H1 (cell line): ENCODE results near the gene PHC2. TPM values are rescaled to one million over a fixed set of nuclear protein-coding genes. Genes with fewer than 3 reads are reported as not detected.

Source experiments
- CTCF ChIA-PET: fragments of 300-600 bp; sonication (Branson Sonifier 250); formaldehyde crosslinking; loops from one replicate; lab custom pipeline; 2021; ENCODE audit not compliant: partially characterized antibody; lab: Charles Lee
- POLR2A ChIA-PET: fragments of 300-600 bp; sonication (Branson Sonifier 250); formaldehyde crosslinking; loops from one replicate; lab custom pipeline; 2021; ENCODE audit warnings: inconsistent platforms; ENCODE audit not compliant: partially characterized antibody; lab: Charles Lee
- DNase-seq, 2 experiments: peaks; one replicate each; pipeline versions ENCODE4 v3.0.0 to v3.0.0-alpha.2; 2010 to 2022; ENCODE audit warnings: low spot score in 2 of 2, low read depth in 1 of 2, mixed read lengths in 1 of 2
- FAIRE-seq: peaks from 2 replicates; lab custom pipeline; 2011; peaks lifted over from hg19 to GRCh38; lab: Jason Lieb, UNC
- H2AFZ ChIP-seq: 2 replicates; pipeline ENCODE4 v1.8.1; 2012; ENCODE audit warnings: low read length, inconsistent platforms
- H2AK5ac ChIP-seq: 2 replicates; pipeline ENCODE4 v1.6.1; 2013; ENCODE audit warnings: low read depth, low read length
- H2BK120ac ChIP-seq: replicated peaks from 2 replicates; pipeline ENCODE3; 2013; ENCODE audit warnings: low read depth, low read length, inconsistent platforms
- H2BK12ac ChIP-seq: 2 replicates; pipeline ENCODE4 v1.6.1; 2013; ENCODE audit warnings: low read depth, low read length
- H2BK15ac ChIP-seq: 2 replicates; pipeline ENCODE4 v1.6.1; 2013; ENCODE audit warnings: low read length
- H2BK20ac ChIP-seq: 2 replicates; pipeline ENCODE4 v1.6.1; 2013; ENCODE audit warnings: low read length
- H2BK5ac ChIP-seq: 2 replicates; pipeline ENCODE4 v1.6.1; 2013; ENCODE audit warnings: low read depth, low read length
- H3K14ac ChIP-seq: 2 replicates; pipeline ENCODE4 v1.6.1; 2013; ENCODE audit warnings: inconsistent platforms; ENCODE audit not compliant: insufficient read length
- H3K18ac ChIP-seq: 2 replicates; pipeline ENCODE4 v1.6.1; 2013; ENCODE audit warnings: low read length; ENCODE audit errors: extremely low read depth
- H3K23ac ChIP-seq: 2 replicates; pipeline ENCODE4 v1.6.1; 2013; ENCODE audit warnings: inconsistent platforms; ENCODE audit not compliant: insufficient read length
- H3K23me2 ChIP-seq: 2 replicates; pipeline ENCODE4 v1.6.1; 2013; ENCODE audit warnings: low read depth, low read length
- H3K27ac ChIP-seq: 2 replicates; pipeline ENCODE4 v1.6.1; 2011; ENCODE audit warnings: low read depth, low read length, inconsistent platforms
- H3K27me3 ChIP-seq, 4 experiments: replicated peaks in 1 of 4; 1 replicate in 1 of 4; 2 replicates in 3 of 4; pipeline versions ENCODE4 v1.6.1 to v1.8.1; 2011 to 2013; ENCODE audit warnings: low read length in 3 of 4, mild to moderate bottlenecking in 3 of 4, inconsistent platforms in 2 of 4, mixed read lengths in 2 of 4, moderate library complexity in 1 of 4; ENCODE audit not compliant: control insufficient read depth in 3 of 4, insufficient read depth in 3 of 4; ENCODE audit errors: extremely low read depth in 1 of 4
- H3K36me3 ChIP-seq, 4 experiments: 2 replicates each; pipeline versions ENCODE4 v1.6.1 to v1.8.1; 2011 to 2013; ENCODE audit warnings: mild to moderate bottlenecking in 4 of 4, low read length in 3 of 4, moderate library complexity in 2 of 4, control low read depth in 1 of 4, inconsistent platforms in 1 of 4; ENCODE audit not compliant: insufficient read depth in 4 of 4, control insufficient read depth in 2 of 4
- H3K4ac ChIP-seq: replicated peaks from 2 replicates; pipeline ENCODE3; 2013; ENCODE audit warnings: low read length, low read depth, mixed read lengths, inconsistent platforms; ENCODE audit not compliant: insufficient read length
- H3K4me1 ChIP-seq, 4 experiments: replicated peaks in 1 of 4; 1 replicate in 1 of 4; 2 replicates in 3 of 4; pipeline versions ENCODE4 v1.6.1 to v1.8.1; 2011 to 2013; ENCODE audit warnings: low read length in 3 of 4, inconsistent platforms in 2 of 4, mixed read lengths in 1 of 4; ENCODE audit not compliant: insufficient read depth in 4 of 4, control insufficient read depth in 3 of 4
- H3K4me2 ChIP-seq, 2 experiments: 2 replicates each; pipeline versions ENCODE4 v1.6.1 to v1.8.1; 2011 to 2013; ENCODE audit warnings: low read depth in 2 of 2, low read length in 2 of 2, control low read depth in 1 of 2, inconsistent platforms in 1 of 2, mild to moderate bottlenecking in 1 of 2; ENCODE audit not compliant: insufficient read depth in 1 of 2
- H3K4me3 ChIP-seq, 4 experiments: fragments of 200-600, 300-600 bp in 1 of 4; sonication (generic), shearing (Covaris generic), sonication (Bioruptor Twin) in 1 of 4; 2 replicates each; pipeline versions ENCODE4 v1.5.1 to v1.8.1; 2011 to 2016; ENCODE audit warnings: low read length in 4 of 4, low read depth in 3 of 4, control low read depth in 2 of 4, inconsistent platforms in 2 of 4, mild to moderate bottlenecking in 2 of 4, mixed read lengths in 1 of 4, moderate library complexity in 1 of 4; ENCODE audit not compliant: insufficient read depth in 2 of 4; ENCODE audit errors: extremely low read depth in 1 of 4
- H3K56ac ChIP-seq: replicated peaks from 2 replicates; pipeline ENCODE3; 2013; ENCODE audit warnings: low read depth, mild to moderate bottlenecking, mixed read lengths, low read length, inconsistent platforms; ENCODE audit not compliant: insufficient read length
- H3K79me1 ChIP-seq: 2 replicates; pipeline ENCODE4 v1.6.1; 2013; ENCODE audit warnings: low read depth, low read length, control low read depth
- H3K79me2 ChIP-seq, 2 experiments: 2 replicates each; pipeline versions ENCODE4 v1.6.1 to v1.8.1; 2012 to 2013; ENCODE audit warnings: low read length in 2 of 2, mild to moderate bottlenecking in 2 of 2, inconsistent platforms in 1 of 2; ENCODE audit not compliant: insufficient read depth in 2 of 2, control insufficient read depth in 1 of 2
- H3K9ac ChIP-seq, 4 experiments: replicated peaks in 1 of 4; 1 replicate in 1 of 4; 2 replicates in 3 of 4; pipeline versions ENCODE4 v1.6.1 to v1.8.1; 2011 to 2013; ENCODE audit warnings: low read depth in 3 of 4, low read length in 3 of 4, control low read depth in 2 of 4, mild to moderate bottlenecking in 2 of 4, moderate library complexity in 2 of 4, inconsistent platforms in 1 of 4; ENCODE audit errors: extremely low read depth in 1 of 4
- H3K9me3 ChIP-seq, 2 experiments: 2 replicates each; pipeline versions ENCODE4 v1.6.1 to v1.8.1; 2012 to 2013; ENCODE audit warnings: mild to moderate bottlenecking in 2 of 2, moderate library complexity in 2 of 2, control low read depth in 1 of 2, inconsistent platforms in 1 of 2, low read depth in 1 of 2, low read length in 1 of 2, mixed read lengths in 1 of 2; ENCODE audit not compliant: insufficient read depth in 2 of 2
- H4K20me1 ChIP-seq, 2 experiments: replicated peaks in 1 of 2; 2 replicates each; pipeline versions ENCODE3 to v1.8.1; 2011 to 2013; ENCODE audit warnings: inconsistent platforms in 2 of 2, low read length in 2 of 2, mild to moderate bottlenecking in 1 of 2; ENCODE audit not compliant: insufficient read depth in 2 of 2, control insufficient read depth in 1 of 2
- H4K5ac ChIP-seq: 2 replicates; pipeline ENCODE4 v1.6.1; 2013; ENCODE audit warnings: low read length, low read depth, mixed read lengths, inconsistent platforms; ENCODE audit not compliant: insufficient read length
- H4K8ac ChIP-seq: 2 replicates; pipeline ENCODE4 v1.8.0; 2013; ENCODE audit warnings: mild to moderate bottlenecking, moderate library complexity, low read length, inconsistent platforms; ENCODE audit not compliant: insufficient read depth; ENCODE audit errors: extremely low read depth
- H4K91ac ChIP-seq: replicated peaks from 2 replicates; pipeline ENCODE3; 2013; ENCODE audit warnings: low read length, mixed read lengths, inconsistent platforms; ENCODE audit not compliant: insufficient read length
- BRCA1 ChIP-seq: IDR thresholded peaks from 2 replicates; pipeline ENCODE4 v1.6.1; 2012; ENCODE audit warnings: low read depth, low read length, improper control_type of control experiment
- CEBPB ChIP-seq: IDR thresholded peaks from 2 replicates; pipeline ENCODE4 v1.6.1; 2012; ENCODE audit warnings: low read depth, low read length
- EZH2 ChIP-seq: fragments of 200-600 bp; sonication (generic); IDR thresholded peaks from 2 replicates; pipeline ENCODE4 v1.7.1; 2012; ENCODE audit warnings: low read depth, mild to moderate bottlenecking, moderate library complexity, low read length, inconsistent platforms; ENCODE audit not compliant: severe bottlenecking
- FOSL1 ChIP-seq: IDR thresholded peaks from 2 replicates; pipeline ENCODE4 v1.6.1; 2011; ENCODE audit warnings: mild to moderate bottlenecking, low read depth, low read length, moderate library complexity; ENCODE audit not compliant: insufficient read depth
- JUN ChIP-seq: IDR thresholded peaks from 2 replicates; pipeline ENCODE4 v1.6.1; 2011; ENCODE audit warnings: low read depth, mild to moderate bottlenecking, improper control_type of control experiment, low read length
- KDM4A ChIP-seq: IDR thresholded peaks from one replicate; pipeline ENCODE4 v1.7.1; 2012; ENCODE audit warnings: low read depth, mild to moderate bottlenecking, moderate library complexity, low read length, inconsistent platforms; ENCODE audit not compliant: severe bottlenecking
- POLR2A ChIP-seq, 2 experiments: IDR thresholded peaks; 1 replicate in 1 of 2; 2 replicates in 1 of 2; pipeline ENCODE4 v1.6.1; 2011; ENCODE audit warnings: low read depth in 2 of 2, low read length in 2 of 2, mild to moderate bottlenecking in 2 of 2; ENCODE audit errors: control extremely low read depth in 1 of 2
- RBBP5 ChIP-seq: IDR thresholded peaks from 2 replicates; pipeline ENCODE4 v1.7.1; 2012; ENCODE audit warnings: low read depth, mild to moderate bottlenecking, inconsistent platforms, low read length, moderate library complexity, borderline replicate concordance
- SAP30 ChIP-seq: fragments of 300-600 bp; sonication (generic); IDR thresholded peaks from 2 replicates; pipeline ENCODE4 v1.7.1; 2012; ENCODE audit warnings: low read length, moderate library complexity, mild to moderate bottlenecking, inconsistent platforms; ENCODE audit not compliant: insufficient read depth, insufficient replicate concordance
- SIN3A ChIP-seq, 2 experiments: IDR thresholded peaks in 1 of 2; conservative IDR thresholded peaks in 1 of 2; 2 replicates each; pipeline ENCODE4 v1.6.1; 2011 to 2012; ENCODE audit warnings: low read length in 2 of 2, improper control_type of control experiment in 1 of 2, low read depth in 1 of 2, mild to moderate bottlenecking in 1 of 2
- SIX5 ChIP-seq: IDR thresholded peaks from 2 replicates; pipeline ENCODE4 v1.6.1; 2011; ENCODE audit warnings: mild to moderate bottlenecking, low read depth, low read length
- SRF ChIP-seq: IDR thresholded peaks from 2 replicates; pipeline ENCODE4 v1.6.1; 2011; ENCODE audit warnings: mild to moderate bottlenecking, low read depth, low read length, moderate library complexity
- TCF12 ChIP-seq: IDR thresholded peaks from 2 replicates; pipeline ENCODE4 v1.6.1; 2011; ENCODE audit warnings: low read depth, mild to moderate bottlenecking, low read length
- WGBS, 2 experiments: shearing (Covaris generic) in 1 of 2; methylation state at CpG; one replicate each; pipeline versions ENCODE4 v1.1.6 to v1.1.7; 2013 to 2015; ENCODE audit warnings: low lambda C conversion rate in 2 of 2, mixed read lengths in 2 of 2, inconsistent platforms in 1 of 2, low coverage in 1 of 2, missing lambda C conversion rate in 1 of 2; ENCODE audit not compliant: insufficient replicate concordance in 2 of 2, insufficient coverage in 1 of 2, insufficient read length in 1 of 2; ENCODE audit errors: extremely low coverage in 1 of 2, missing lambda C conversion rate in 1 of 2; 5-methylcytosine and 5-hydroxymethylcytosine counted together
- polyA plus RNA-seq, 7 experiments: library from polyadenylated mRNA; depleted of rRNA in 3 of 7; stranded (reverse) in 5 of 7; unstranded in 2 of 7; fragments of >200 nt in 5 of 7; fragments of 200-250 nt in 2 of 7; gene quantifications; 1 replicate in 5 of 7; 2 replicates in 1 of 7; 4 replicates in 1 of 7; pipeline versions ENCODE4 v1.2.1 to v1.2.3, GENCODE V29; 2011 to 2013; ENCODE audit warnings: missing spikeins in 2 of 7, mixed read lengths in 2 of 7
- total RNA-seq: library from RNA; stranded (reverse); fragmentation: NEBNext Ultra II Directional; extraction: Animal tissue kit (Norgen Biotek cat#: 25700); gene quantifications from 2 replicates; pipeline ENCODE4 v1.2.1, GENCODE V29; 2021
- TF ChIP-seq, protein P1 (sequence below): IDR thresholded peaks from 2 replicates; pipeline ENCODE4 v1.6.1; 2011; ENCODE audit warnings: low read length, improper control_type of control experiment

PHC2 gene
- total and polyA plus RNA-seq, 2 of the 8 experiments (the other 6 are each of a cell fraction or from before 2014, with no cell fraction given) = 5.6 to 14.2 TPM

DNA sequence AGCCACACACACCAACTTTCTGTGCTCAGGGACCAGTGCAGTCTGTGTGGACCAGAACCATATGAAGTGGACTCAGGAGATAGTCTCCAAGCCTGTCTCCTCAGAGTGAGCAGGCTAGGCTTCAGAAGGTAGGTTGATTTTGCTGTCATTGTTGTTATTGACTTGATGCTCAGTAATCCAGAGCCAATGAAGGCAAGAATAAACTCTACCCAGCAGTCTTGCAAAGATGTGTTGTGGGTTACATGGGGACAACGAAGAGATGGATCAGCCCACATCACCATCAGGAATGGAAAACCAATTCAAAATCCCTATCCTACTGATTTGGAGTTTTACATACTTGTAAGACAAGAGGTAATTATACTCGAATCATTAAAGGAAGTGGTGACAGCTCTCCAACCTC, 37.4 kb downstream of the PHC2 start:
- no peak overlapping the region for H2AK5ac ChIP-seq
- WGBS, 2 experiments = 90% methylated on average over 2 of the region's 2 CpGs; no CpG with 5 or more reads in 1 of the 2 experiments
- no peak overlapping the region for H2BK120ac ChIP-seq
- peaks cover 0 to 5% of the 10 kb centered on the region in 2 experiments; a peak in 1 of 4 replicates for H3K9me3 ChIP-seq
- no peak overlapping the region for H2BK5ac ChIP-seq
- no peak overlapping the region for H3K4me2 ChIP-seq
- no peak overlapping the region for H2BK20ac ChIP-seq
- H3K18ac ChIP-seq = no peak overlapping the region
- FAIRE-seq (no peak), DNase-seq (no peak)
- H3K79me2 ChIP-seq = no peaks in the 10 kb centered on the region
- H4K8ac ChIP-seq = no peak overlapping the region
- no peaks in the 10 kb centered on the region for H4K20me1 ChIP-seq
- no peak overlapping the region for H3K4ac ChIP-seq
- H2BK12ac ChIP-seq = no peak overlapping the region
- H3K23ac ChIP-seq = no peak overlapping the region
- H3K4me1 ChIP-seq = peaks cover 0 to 13% (median 1%) of the 10 kb centered on the region in 4 experiments; a peak in 1 of 7 replicates
- no peak overlapping the region for H2BK15ac ChIP-seq
- H3K23me2 ChIP-seq = no peaks in the 10 kb centered on the region
- CTCF ChIA-PET = interaction anchor here (1.3 to 1.4 kb wide), 2 partner anchors 28 to 39 kb away, joined by 3 read pairs; no protein-coding TSS in a partner anchor
- no peak overlapping the region for H3K9ac ChIP-seq
- H3K79me1 ChIP-seq = no peaks in the 10 kb centered on the region
- POLR2A ChIA-PET = no interaction called here
- no peaks in the 10 kb centered on the region; a peak in 1 of 8 replicates for H3K36me3 ChIP-seq
- H3K56ac ChIP-seq = no peak overlapping the region
- no peak overlapping the region for H3K27ac ChIP-seq
- H4K5ac ChIP-seq = no peak overlapping the region
- H3K4me3 ChIP-seq = no peak overlapping the region
- no peak overlapping the region for H2AFZ ChIP-seq
- no peak overlapping the region for H4K91ac ChIP-seq
- H3K14ac ChIP-seq = no peak overlapping the region
- no peaks in the 10 kb centered on the region for H3K27me3 ChIP-seq
- no peak for TF ChIP-seq TCF12
- TF ChIP-seq FOSL1 = no peak
- TF ChIP-seq SRF = no peak
- no peak for TF ChIP-seq SIN3A (conservative IDR thresholded peaks at IDR 0.05 in 1 of 2, IDR thresholded peaks at IDR 0.05 in 1 of 2; ENCODE audit: low read depth in 1 of 2, low read length in 2 of 2)
- TF ChIP-seq EZH2 = no peak
- no peak for TF ChIP-seq SAP30
- TF ChIP-seq KDM4A = no peak
- no peak for TF ChIP-seq SIX5
- TF ChIP-seq CEBPB = no peak
- no peak for TF ChIP-seq JUN
- TF ChIP-seq, protein P1, sequence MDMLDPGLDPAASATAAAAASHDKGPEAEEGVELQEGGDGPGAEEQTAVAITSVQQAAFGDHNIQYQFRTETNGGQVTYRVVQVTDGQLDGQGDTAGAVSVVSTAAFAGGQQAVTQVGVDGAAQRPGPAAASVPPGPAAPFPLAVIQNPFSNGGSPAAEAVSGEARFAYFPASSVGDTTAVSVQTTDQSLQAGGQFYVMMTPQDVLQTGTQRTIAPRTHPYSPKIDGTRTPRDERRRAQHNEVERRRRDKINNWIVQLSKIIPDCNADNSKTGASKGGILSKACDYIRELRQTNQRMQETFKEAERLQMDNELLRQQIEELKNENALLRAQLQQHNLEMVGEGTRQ = no peak
- TF ChIP-seq POLR2A (IDR thresholded peaks at IDR 0.05; ENCODE audit: control extremely low read depth in 1 of 2, low read depth in 2 of 2, low read length in 2 of 2) = no peak
- no peak for TF ChIP-seq BRCA1
- TF ChIP-seq RBBP5 = no peak
